Erythroblast (primary cell): ENCODE results near the gene GOLGA5.
"Not testable (repeated sequence)": the region's sequence is repeated elsewhere in the genome, so short reads cannot be mapped to it uniquely, and the experiment has no call there.

Source experiments
- DNase-seq, 2 experiments: peaks; one replicate each; lab custom pipeline; 2025; lab: John Stamatoyannopoulos, UW
- GATA1 ChIP-seq: IDR thresholded peaks from 2 replicates; pipeline ENCODE4 v1.6.1; 2011; ENCODE audit warnings: low read depth, mild to moderate bottlenecking, control low read depth, low read length, moderate library complexity
- POLR2A ChIP-seq: IDR thresholded peaks from 2 replicates; pipeline ENCODE4 v1.6.1; 2011; ENCODE audit warnings: mild to moderate bottlenecking, low read length

Gene GOLGA5

DNA sequence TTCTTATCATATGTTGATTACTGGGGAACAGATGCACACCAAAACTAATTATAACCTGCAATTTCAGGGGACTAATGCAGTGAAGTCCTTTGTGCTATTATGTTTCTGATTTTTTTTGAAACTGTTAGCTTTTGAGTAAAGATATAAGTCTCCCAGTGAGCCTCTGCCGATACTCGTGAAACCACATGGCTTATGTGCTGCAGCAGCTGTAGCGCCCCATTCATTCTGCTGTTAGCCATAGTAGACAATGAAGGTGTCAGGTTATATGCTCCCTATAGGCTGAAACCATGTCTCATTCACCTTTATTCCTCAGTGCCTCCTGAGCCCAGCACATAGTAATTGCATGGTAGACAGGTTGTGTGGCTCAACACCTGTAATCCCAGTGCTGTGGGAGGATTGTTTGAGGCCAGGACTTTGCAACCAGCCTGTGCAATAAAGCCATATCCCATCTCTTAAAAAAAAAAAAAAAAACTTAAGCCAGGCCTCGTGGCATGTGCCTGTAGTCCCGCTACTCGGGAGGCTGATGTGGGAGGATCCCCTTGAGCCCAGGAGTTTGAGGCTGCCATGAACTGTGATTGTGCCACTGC lies 25.0 kb downstream of the GOLGA5 start:
- no peak for DNase-seq
- TF ChIP-seq GATA1: no peak
- TF ChIP-seq POLR2A: no peak

GRCh38 chr14:92819680-92820535 lies 25.8 kb downstream of the GOLGA5 start:
- DNase-seq: not testable (repeated sequence)

- not testable (repeated sequence) for DNase-seq
Measured at GRCh38 chr14:92820536-92820840, 26.4 kb downstream of the GOLGA5 start.

GRCh38 chr14:92830902-92831301 lies 36.8 kb downstream of the GOLGA5 start:
- DNase-seq: no peak
- TF ChIP-seq GATA1: no peak
- no peak for TF ChIP-seq POLR2A

GRCh38 chr14:92832137-92832700 lies 38.1 kb downstream of the GOLGA5 start:
- no peak for DNase-seq
- TF ChIP-seq POLR2A (no peak), GATA1 (no peak)

- DNase-seq: no peak
- TF ChIP-seq POLR2A (no peak), GATA1 (no peak)
Measured at GRCh38 chr14:92841930-92842329, 47.8 kb downstream of the GOLGA5 start.

DNA sequence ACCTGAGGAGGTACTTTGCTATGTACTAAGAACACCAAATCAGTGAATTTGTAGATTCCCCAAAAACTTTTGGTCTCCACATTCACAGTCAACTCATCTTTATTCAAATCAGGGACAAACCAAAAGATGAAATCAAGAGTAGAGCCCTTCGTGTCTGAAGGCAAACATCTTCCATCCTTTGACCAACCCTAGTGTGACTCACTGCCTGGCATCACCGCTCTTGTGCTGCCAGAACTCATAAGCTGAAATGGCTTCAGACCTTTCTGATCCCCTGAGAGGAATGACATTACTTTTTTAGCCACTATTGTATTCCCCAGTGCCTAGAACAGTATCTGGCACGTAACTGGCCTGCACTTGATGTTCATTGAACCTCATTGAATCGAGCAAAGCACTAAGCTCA lies 50.1 kb downstream of the GOLGA5 start:
- TF ChIP-seq GATA1: no peak
- no peak for TF ChIP-seq POLR2A
- DNase-seq: no peak

- DNase-seq: peak in 1 of 2 experiments; percentile 24
- TF ChIP-seq GATA1 (no peak), POLR2A (no peak)
Measured at GRCh38 chr14:92846162-92846897, 52.2 kb downstream of the GOLGA5 start.

DNA sequence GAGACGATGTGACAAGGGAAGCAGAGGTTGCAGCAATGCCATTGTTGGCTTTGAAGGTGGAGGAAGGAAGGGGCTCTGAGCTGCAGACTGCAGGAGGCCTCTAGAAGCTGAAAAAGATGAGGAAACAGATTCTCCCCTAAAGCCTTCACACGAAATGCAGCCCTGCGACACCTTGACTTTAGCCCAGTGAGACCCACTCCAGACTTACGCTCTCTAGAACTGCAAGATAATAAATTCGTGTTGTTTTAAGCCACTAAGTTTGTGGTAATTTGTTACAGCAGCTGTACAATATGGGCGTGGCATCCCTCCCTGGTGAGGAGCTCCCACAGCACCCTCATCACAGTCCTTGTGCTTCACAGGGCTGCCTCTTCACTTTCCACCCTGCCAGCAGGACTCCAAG lies 53.2 kb downstream of the GOLGA5 start:
- TF ChIP-seq GATA1 (no peak), POLR2A (no peak)

GRCh38 chr14:92847749-92848148 lies 53.6 kb downstream of the GOLGA5 start:
- TF ChIP-seq GATA1 (no peak), POLR2A (no peak)
- no peak for DNase-seq

More for the DNA sequence above, 53.2 kb downstream of the GOLGA5 start:
- no peak for DNase-seq

- no peak for DNase-seq
- TF ChIP-seq GATA1 (no peak), POLR2A (no peak)
Measured at GRCh38 chr14:92848887-92849286, 54.8 kb downstream of the GOLGA5 start.

GRCh38 chr14:92850492-92850891 lies 56.4 kb downstream of the GOLGA5 start:
- DNase-seq: no peak
- no peak for TF ChIP-seq POLR2A
- no peak for TF ChIP-seq GATA1

- DNase-seq: not testable (repeated sequence)
Measured at GRCh38 chr14:92853136-92853535, 59.0 kb downstream of the GOLGA5 start.

DNA sequence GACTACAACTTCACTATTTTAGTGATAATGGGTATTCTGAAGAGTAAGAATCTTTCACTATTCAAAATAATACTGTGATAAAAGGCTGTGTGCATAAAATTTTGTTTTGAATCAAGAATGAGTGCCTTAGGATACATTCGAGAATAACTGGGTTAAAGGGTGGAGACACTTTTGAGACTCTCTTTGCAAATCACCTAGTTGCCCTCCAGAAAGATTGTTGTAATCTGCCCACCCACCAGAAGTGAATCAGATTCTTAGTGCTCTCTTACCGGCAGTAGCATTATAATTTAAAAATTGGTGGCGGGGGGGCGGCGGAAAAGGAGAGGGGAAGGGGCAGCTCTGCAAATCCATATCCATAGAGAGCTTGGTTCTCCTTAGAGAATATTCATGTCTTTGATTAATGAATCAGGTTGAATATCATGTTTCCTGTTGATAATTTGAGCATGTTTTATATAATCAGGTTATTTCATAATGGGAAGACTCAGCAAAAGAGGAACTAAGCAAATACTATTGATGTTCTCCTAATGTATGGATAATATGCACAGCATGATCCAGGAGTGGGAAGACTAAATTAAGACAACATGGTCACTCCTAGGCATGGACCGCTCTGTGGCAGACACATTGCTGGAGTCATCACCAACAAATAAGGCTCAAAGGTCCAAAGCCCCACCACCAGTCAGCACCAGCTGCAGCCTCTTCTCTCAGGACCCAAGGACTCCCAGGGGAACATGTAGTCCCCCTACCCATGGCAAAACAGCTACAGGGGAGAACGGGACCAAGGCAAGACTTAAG lies 66.1 kb downstream of the GOLGA5 start:
- no peak for TF ChIP-seq POLR2A
- TF ChIP-seq GATA1: no peak
- DNase-seq: no peak
